ENCODE results near the gene HAL.

- TF ChIP-seq CTCF (IDR thresholded peaks at IDR 0.05; ENCODE audit: borderline replicate concordance, extremely low read depth, low read length, poor library complexity, severe bottlenecking) = no peak
- TF ChIP-seq EZH2 (IDR thresholded peaks at IDR 0.05; ENCODE audit: borderline replicate concordance, low read depth, low read length, severe bottlenecking) = no peak
Observed at GRCh38 chr12:95986635-95987570, 9.2 kb downstream of the HAL start.

All from DND-41 (cell line).